Right hindlimb (tissue), 1 donor: ENCODE data around the gene RAB43.
A peak's percentile ranks its signal among the peaks of the same experiment; 100 is the strongest.

Source experiments
- DNase-seq: peaks from one replicate; pipeline ENCODE4 v3.0.0-alpha.2; 2018

The RAB43 gene

GRCh38 chr3:129059311-129059958 lies 62.2 kb downstream of the RAB43 start:
- DNase-seq: no peak

GRCh38 chr3:129058441-129059200 lies 63.0 kb downstream of the RAB43 start:
- DNase-seq: peak; percentile 47

DNA sequence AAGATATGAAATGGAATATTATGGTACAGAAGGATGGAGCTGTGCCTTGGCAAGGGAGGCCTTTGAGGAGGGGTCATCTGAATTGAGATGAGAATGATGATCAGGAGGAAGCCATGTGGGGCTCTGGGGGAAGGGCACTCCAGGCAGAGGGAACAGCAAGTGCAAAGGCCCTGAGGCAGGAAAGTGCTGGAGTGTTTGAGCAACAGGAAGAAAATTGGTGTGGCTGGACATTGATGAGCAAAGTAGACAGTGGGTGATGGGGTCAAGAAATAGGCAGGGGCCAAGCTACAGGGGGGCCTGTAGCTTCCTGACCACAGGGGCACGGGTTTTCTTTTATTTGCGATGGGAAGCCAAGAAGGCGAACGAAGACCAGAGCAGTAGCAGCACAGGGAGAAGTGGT lies 64.4 kb downstream of the RAB43 start:
- no peak for DNase-seq

DNA sequence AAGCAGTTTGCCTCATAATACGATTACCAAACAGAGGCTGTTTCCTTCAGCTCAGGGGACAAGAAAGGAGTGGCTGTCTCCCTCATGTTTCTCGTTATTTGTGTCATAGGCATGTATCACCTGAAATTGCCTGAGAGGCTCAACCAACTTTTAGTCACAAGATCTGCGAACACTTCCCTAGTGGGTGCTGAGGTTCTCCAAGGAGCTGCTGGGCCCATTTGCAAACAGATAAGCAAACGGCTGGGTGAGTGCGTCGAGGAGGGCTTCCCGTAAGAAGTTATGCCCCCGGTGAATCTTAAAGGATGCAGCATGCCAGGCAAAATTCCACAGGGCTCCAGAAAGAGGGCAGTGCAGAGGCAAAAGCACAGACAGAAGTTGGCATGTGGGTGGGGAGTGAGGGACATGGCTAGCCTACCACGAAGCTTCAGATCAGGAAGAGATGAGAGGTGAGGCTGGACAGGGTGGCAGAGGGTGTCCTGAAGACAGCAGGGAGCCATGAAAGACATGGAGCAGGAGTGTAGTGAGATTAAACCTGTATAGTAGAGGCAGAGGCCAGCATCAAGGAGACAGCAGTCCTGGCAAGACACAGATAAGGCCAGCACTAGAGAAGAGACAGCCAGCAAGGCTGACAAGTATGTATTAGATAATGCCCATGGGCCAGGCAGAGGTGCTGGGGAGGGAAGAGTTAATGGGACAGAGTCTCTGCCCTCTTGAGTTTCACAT lies 65.0 kb downstream of the RAB43 start:
- no peak for DNase-seq

- no peak for DNase-seq
Measured at GRCh38 chr3:129054605-129055104, 66.9 kb downstream of the RAB43 start.

GRCh38 chr3:129052675-129053074 lies 68.9 kb downstream of the RAB43 start:
- no peak for DNase-seq

- no peak for DNase-seq
Measured at GRCh38 chr3:129051871-129052340, 69.7 kb downstream of the RAB43 start.

- DNase-seq: no peak
Measured at GRCh38 chr3:129050556-129051295, 70.9 kb downstream of the RAB43 start.

DNA sequence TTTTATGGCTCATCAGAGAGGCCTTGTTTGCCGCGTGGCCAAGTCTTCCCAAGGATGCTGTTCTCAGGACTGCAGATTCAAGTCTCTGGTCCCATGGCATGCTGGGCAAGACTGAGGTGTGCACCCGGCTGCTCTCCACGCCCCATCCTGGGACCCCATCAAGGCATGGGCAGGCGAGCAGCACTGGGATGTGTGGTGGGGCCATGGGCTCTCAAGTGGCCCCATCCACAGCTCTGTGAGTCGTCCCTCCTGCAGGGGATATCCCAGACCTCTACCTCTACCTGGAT lies 74.1 kb downstream of the RAB43 start:
- no peak for DNase-seq

DNA sequence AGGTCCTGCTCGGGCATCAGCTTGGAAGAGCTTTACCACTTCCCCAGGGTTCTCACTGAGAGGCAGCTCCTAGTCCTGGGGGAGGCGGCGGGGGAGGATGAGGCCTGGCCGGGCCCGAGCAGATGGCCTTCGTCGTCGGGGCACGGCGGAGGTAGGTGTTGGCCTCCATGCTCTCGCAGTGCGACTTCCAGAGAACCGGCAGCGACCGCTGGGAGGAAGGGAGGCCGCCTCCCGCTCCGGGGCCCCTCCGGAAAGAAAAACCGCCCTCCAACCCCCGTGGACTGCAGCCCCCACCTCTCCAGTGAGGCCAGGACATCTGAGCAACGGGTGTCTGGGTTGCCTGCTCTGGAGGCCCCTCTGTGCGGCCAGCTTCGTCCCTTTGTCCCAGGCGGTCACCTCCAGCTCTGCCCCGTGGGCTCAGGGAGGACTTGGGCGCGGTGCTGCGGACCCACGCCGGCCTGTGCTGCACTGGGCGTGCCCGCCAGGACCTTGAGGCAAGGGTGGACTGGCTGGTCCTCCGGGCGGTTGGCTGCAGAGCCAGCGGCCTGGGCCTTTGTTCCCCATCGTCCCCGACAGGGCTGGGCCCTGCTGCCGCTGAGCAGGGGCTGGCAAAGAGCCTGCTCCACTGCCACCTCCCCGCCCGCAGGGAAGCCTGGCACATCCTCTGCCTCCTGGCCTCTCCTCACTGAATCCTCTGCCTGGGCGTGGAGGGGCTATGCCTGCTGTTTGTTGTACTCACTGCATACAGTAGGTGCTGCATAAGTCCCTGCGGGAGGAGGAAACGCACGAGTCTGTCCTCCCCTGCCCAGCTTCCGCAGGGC lies 74.7 kb downstream of the RAB43 start:
- no peak for DNase-seq

- no peak for DNase-seq
Measured at GRCh38 chr3:129046037-129046731, 75.4 kb downstream of the RAB43 start.

GRCh38 chr3:129045675-129046036 lies 75.9 kb downstream of the RAB43 start:
- DNase-seq: no peak

DNA sequence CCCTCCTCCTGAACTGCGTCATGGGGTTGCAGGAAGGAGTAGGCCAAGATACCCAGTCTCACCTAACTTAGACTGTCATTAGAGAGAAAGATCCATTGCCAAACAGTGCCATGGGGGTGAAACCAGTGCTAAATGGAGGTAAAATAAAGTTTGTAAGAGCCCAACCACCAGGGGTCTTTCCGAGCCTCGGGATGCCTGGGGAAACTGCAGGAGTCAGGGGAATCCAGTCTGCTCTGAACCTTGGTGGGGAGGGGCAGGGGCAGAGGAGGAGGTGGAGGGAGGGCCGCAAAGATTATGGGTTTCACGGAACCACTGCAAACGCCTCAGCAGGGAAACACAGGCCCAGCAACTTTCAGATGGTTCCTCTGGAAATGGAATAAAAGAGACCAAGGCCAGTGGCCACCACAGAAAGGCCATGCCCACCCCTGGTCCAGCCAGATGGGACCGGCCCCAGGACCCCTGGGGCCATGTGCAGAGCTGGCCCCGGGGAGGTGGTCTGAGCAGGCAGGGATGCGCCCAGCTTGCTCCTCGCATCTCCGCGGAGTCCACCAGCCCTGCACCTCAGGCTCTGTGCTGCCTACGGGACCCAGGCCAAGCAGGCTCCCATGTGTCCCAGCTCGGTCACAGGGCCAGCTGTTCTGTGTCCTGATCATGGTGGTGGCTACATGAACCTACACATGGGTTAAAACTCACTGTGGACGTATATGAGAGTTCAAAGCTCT lies 80.9 kb downstream of the RAB43 start:
- DNase-seq: no peak

- no peak for DNase-seq
Measured at GRCh38 chr3:129040039-129040336, 81.6 kb downstream of the RAB43 start.

DNA sequence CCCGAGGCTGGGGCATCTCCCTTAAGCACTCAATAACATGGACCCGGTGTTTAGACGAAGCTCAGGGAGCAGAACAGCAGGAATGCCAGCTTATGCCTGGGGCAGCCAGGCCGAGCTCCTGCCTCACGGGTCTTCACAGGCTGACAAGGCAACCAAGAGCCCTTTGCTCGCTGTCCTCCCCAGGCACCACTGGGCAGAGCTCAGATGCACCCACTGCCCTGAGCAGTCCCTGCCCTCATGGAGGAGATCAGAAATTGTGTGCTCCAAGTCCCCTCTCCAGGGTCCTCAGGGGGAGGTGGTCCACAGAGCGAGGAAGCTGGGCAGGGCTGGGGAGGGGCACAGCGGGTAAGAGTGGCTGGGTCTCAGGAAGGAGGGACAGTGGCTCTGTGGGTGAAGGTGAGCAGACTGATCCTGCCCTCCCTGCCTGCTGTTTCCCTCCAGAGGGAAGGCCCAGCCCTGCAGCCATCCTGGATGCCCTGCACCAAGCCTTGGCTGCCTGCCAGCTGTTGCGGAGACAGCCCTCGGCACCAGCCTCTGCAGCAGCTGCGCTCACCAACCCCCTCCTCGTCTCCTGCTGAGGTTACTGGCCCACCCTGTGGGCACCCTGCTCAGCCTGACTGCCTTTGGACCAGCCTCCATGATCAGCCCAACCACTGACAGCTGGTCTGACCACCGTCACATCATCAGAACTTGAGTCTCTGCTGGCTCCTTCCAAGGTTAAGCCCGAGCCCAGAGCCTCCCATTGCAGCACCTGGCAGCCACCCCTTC lies 82.1 kb downstream of the RAB43 start:
- DNase-seq: peak; percentile 61

- DNase-seq: no peak
Measured at GRCh38 chr3:129038121-129038855, 83.3 kb downstream of the RAB43 start.
